Lower leg skin (tissue), 3 donors: ENCODE results near the gene TRIM29.

ENCODE experiments used
- POLR2A ChIP-seq, 2 donors: fragments of 450-650 bp; IDR thresholded peaks; one replicate each; pipeline ENCODE4 v1.6.1; 2016 to 2017; ENCODE audit warnings: antibody characterized with exemption in 2 of 2, mild to moderate bottlenecking in 1 of 2, moderate library complexity in 1 of 2
- TF ChIP-seq, protein P1 (sequence below), 3 donors: fragments of 450-650 bp; IDR thresholded peaks; one replicate each; pipeline ENCODE4 v1.5.1; 2016; ENCODE audit warnings: antibody characterized with exemption in 3 of 3, mild to moderate bottlenecking in 3 of 3, moderate library complexity in 2 of 3

- TF ChIP-seq POLR2A (IDR thresholded peaks at IDR 0.05): no peak
- TF ChIP-seq, protein P1, sequence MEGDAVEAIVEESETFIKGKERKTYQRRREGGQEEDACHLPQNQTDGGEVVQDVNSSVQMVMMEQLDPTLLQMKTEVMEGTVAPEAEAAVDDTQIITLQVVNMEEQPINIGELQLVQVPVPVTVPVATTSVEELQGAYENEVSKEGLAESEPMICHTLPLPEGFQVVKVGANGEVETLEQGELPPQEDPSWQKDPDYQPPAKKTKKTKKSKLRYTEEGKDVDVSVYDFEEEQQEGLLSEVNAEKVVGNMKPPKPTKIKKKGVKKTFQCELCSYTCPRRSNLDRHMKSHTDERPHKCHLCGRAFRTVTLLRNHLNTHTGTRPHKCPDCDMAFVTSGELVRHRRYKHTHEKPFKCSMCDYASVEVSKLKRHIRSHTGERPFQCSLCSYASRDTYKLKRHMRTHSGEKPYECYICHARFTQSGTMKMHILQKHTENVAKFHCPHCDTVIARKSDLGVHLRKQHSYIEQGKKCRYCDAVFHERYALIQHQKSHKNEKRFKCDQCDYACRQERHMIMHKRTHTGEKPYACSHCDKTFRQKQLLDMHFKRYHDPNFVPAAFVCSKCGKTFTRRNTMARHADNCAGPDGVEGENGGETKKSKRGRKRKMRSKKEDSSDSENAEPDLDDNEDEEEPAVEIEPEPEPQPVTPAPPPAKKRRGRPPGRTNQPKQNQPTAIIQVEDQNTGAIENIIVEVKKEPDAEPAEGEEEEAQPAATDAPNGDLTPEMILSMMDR (IDR thresholded peaks at IDR 0.05): no peak
Measured at GRCh38 chr11:120107692-120108091, 30.2 kb downstream of the TRIM29 start.
